Endothelial cell of umbilical vein (primary cell): ENCODE measurements around the gene NDUFS1. TPM values are rescaled to one million over a fixed set of nuclear protein-coding genes. Genes with fewer than 3 reads are reported as not detected.

Experiments used
- BruUV-seq: library from RNA; stranded (reverse); fragments of 400-500 nt; replicated peaks from 2 replicates; lab custom pipeline; 2021; lab: Mats Ljungman, UMichigan
- CTCF ChIA-PET: fragments of 300-600, 350-600 bp; sonication (Branson Sonifier 250); formaldehyde crosslinking; loops from one replicate; lab custom pipeline; 2021; ENCODE audit warnings: antibody characterized with exemption, inconsistent platforms; lab: Charles Lee
- POLR2A ChIA-PET: fragments of 300-600, 350-600 bp; sonication (Branson Sonifier 250); formaldehyde crosslinking; loops from one replicate; lab custom pipeline; 2021; ENCODE audit warnings: antibody characterized with exemption, inconsistent platforms; lab: Charles Lee
- DNase-seq: peaks from one replicate; pipeline ENCODE4 v3.0.0-alpha.2; 2011; ENCODE audit warnings: low read depth, low spot score
- FAIRE-seq: peaks from 2 replicates; lab custom pipeline; 2011; peaks lifted over from hg19 to GRCh38; lab: Jason Lieb, UNC
- H2AFZ ChIP-seq: 2 replicates; pipeline ENCODE4 v1.6.0; 2012; ENCODE audit warnings: low read depth, low read length, control low read depth, inconsistent platforms
- H3K27ac ChIP-seq: 2 replicates; pipeline ENCODE4 v1.5.1; 2011; ENCODE audit warnings: low read depth, mild to moderate bottlenecking, control low read depth, low read length, moderate library complexity; ENCODE audit not compliant: insufficient read depth
- H3K27me3 ChIP-seq, 2 experiments: 2 replicates each; pipeline versions ENCODE4 v1.6.0 to v1.6.1; 2011; ENCODE audit warnings: low read length in 2 of 2, mixed read lengths in 1 of 2; ENCODE audit not compliant: control insufficient read depth in 2 of 2, insufficient read depth in 2 of 2
- H3K36me3 ChIP-seq, 2 experiments: 2 replicates in 1 of 2; 3 replicates in 1 of 2; pipeline ENCODE4 v1.5.1; 2011; ENCODE audit warnings: low read length in 2 of 2, mild to moderate bottlenecking in 1 of 2, moderate library complexity in 1 of 2; ENCODE audit not compliant: control insufficient read depth in 2 of 2, insufficient read depth in 2 of 2; ENCODE audit errors: extremely low read depth in 1 of 2
- H3K4me1 ChIP-seq: 3 replicates; pipeline ENCODE4 v1.5.1; 2011; ENCODE audit warnings: mild to moderate bottlenecking, low read length; ENCODE audit not compliant: control insufficient read depth, insufficient read depth; ENCODE audit errors: extremely low read depth
- H3K4me2 ChIP-seq: 2 replicates; pipeline ENCODE4 v1.6.1; 2011; ENCODE audit warnings: low read length, control low read depth, mixed read lengths; ENCODE audit not compliant: insufficient read depth
- H3K4me3 ChIP-seq, 3 experiments: fragments of 200-600 bp in 1 of 3; sonication (generic), shearing (Covaris generic) in 1 of 3; replicated peaks in 1 of 3; 2 replicates each; pipeline ENCODE4 v1.5.1; 2011 to 2016; ENCODE audit warnings: control low read depth in 3 of 3, low read length in 3 of 3, mild to moderate bottlenecking in 2 of 3, inconsistent platforms in 1 of 3, low read depth in 1 of 3, moderate library complexity in 1 of 3; ENCODE audit not compliant: insufficient read depth in 1 of 3
- H3K79me2 ChIP-seq: 2 replicates; pipeline ENCODE4 v1.6.0; 2012; ENCODE audit warnings: low read length, inconsistent platforms; ENCODE audit not compliant: control insufficient read depth, insufficient read depth
- H3K9ac ChIP-seq: replicated peaks from 2 replicates; pipeline ENCODE3; 2011; ENCODE audit warnings: low read length, control low read depth; ENCODE audit not compliant: insufficient read depth; ENCODE audit errors: extremely low read depth
- H3K9me1 ChIP-seq: replicated peaks from 3 replicates; pipeline ENCODE4 v1.6.0; 2011; ENCODE audit warnings: mild to moderate bottlenecking, low read length; ENCODE audit not compliant: control insufficient read depth, insufficient read depth; ENCODE audit errors: extremely low read depth
- H3K9me3 ChIP-seq: replicated peaks from 2 replicates; pipeline ENCODE4 v1.5.1; 2012; ENCODE audit warnings: low read length, inconsistent platforms; ENCODE audit not compliant: control insufficient read depth, insufficient read depth
- H4K20me1 ChIP-seq: replicated peaks from 2 replicates; pipeline ENCODE3; 2011; ENCODE audit warnings: mild to moderate bottlenecking, low read length; ENCODE audit not compliant: control insufficient read depth, insufficient read depth; ENCODE audit errors: extremely low read depth
- EZH2 ChIP-seq: IDR thresholded peaks from 2 replicates; pipeline ENCODE4 v1.6.1; 2012; ENCODE audit warnings: borderline replicate concordance, low read depth, mild to moderate bottlenecking, moderate library complexity, low read length, inconsistent platforms; ENCODE audit not compliant: severe bottlenecking
- FOS ChIP-seq: IDR thresholded peaks from 2 replicates; pipeline ENCODE4 v1.6.1; 2011; ENCODE audit warnings: mild to moderate bottlenecking, low read length, moderate library complexity, borderline replicate concordance; ENCODE audit not compliant: insufficient read depth
- GATA2 ChIP-seq: IDR thresholded peaks from 2 replicates; pipeline ENCODE4 v1.7.0; 2011; ENCODE audit warnings: low read depth, mild to moderate bottlenecking, moderate library complexity, mixed read lengths, low read length; ENCODE audit not compliant: insufficient read length, insufficient read depth
- JUN ChIP-seq: IDR thresholded peaks from 2 replicates; pipeline ENCODE4 v1.6.1; 2011; ENCODE audit warnings: borderline replicate concordance, low read depth; ENCODE audit not compliant: insufficient read length, insufficient read depth
- MYC ChIP-seq: IDR thresholded peaks from one replicate; pipeline ENCODE4 v1.6.1; 2011; ENCODE audit warnings: mild to moderate bottlenecking, low read depth, low read length
- POLR2A ChIP-seq: IDR thresholded peaks from 2 replicates; pipeline ENCODE4 v1.6.1; 2012; ENCODE audit warnings: low read depth, mild to moderate bottlenecking, control low read depth, low read length
- POLR2AphosphoS5 ChIP-seq: IDR thresholded peaks from 2 replicates; pipeline ENCODE4 v1.6.1; 2012; ENCODE audit warnings: low read depth, mild to moderate bottlenecking, control low read depth, low read length, moderate library complexity; ENCODE audit not compliant: insufficient read depth
- dilution Hi-C: fragments of 300-500 bp; cut with MboI; formaldehyde crosslinking; loops from one replicate; pipeline ENCODE4 v1.15.0; 2019; ENCODE audit warnings: low sequenced_read_pairs; ENCODE audit not compliant: extremely low pct_ligation_motif_present
- intact Hi-C: fragments of 100-400 bp; cut with micrococcal nuclease; formaldehyde crosslinking; loops from one replicate; pipeline ENCODE4 v1.10.0; 2022
- polyA plus RNA-seq, 4 experiments: library from polyadenylated mRNA; depleted of rRNA in 3 of 4; stranded (reverse) in 3 of 4; unstranded in 1 of 4; fragments of >200 nt; gene quantifications; 2 replicates each; pipeline versions ENCODE4 v1.2.1 to v1.2.3, GENCODE V29; 2011 to 2012; ENCODE audit warnings: missing spikeins in 1 of 4
- total RNA-seq: library from RNA; stranded (reverse); gene quantifications from 2 replicates; pipeline ENCODE4 v1.2.3, GENCODE V29; 2021
- TF ChIP-seq, protein P1 (sequence below), 2 donors: IDR thresholded peaks; 1 replicate in 1 of 2; 2 replicates in 1 of 2; pipeline ENCODE4 v1.5.1; 2011; ENCODE audit warnings: low read length in 2 of 2, mild to moderate bottlenecking in 2 of 2, moderate library complexity in 2 of 2, control low read depth in 1 of 2, inconsistent platforms in 1 of 2, low read depth in 1 of 2; ENCODE audit not compliant: insufficient read depth in 1 of 2; ENCODE audit errors: extremely low read depth in 1 of 2
- TF ChIP-seq, protein P2 (sequence below): IDR thresholded peaks from 2 replicates; pipeline ENCODE4 v1.6.1; 2011; ENCODE audit not compliant: insufficient read depth, insufficient read length

NDUFS1 gene
- total and polyA plus RNA-seq, 2 donors (not counting 3 experiments of a cell fraction or from before 2014, with no cell fraction given), result 49.8 to 93.2 TPM

DNA sequence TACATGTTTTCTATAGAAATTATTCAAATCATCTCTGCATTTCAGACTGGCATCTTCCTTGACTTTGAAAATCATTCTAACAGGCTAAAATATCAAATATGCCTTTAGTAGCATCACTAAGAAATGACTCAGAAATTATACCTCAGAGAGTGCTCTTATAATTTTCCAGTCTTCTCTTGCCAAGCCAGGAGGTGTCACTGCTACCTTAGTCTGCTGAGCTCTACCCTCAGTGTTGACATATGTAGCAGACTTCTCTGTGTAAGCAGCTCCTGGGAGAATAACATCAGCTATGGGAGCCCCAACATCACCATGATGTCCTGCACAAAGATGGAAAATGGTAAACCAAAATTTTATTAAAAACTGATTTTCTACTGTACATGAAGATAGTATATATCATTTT is 31.6 kb downstream of the NDUFS1 start:
- no TSS peak for BruUV-seq
- no peak overlapping the region for H3K27ac ChIP-seq
- H3K36me3 ChIP-seq, result peaks cover 11 to 22% of the 10 kb centered on the region in 2 experiments
- TF ChIP-seq JUN (no peak), EZH2 (no peak), POLR2AphosphoS5 (no peak), GATA2 (no peak), MYC (no peak), POLR2A (no peak), FOS (no peak)
- TF ChIP-seq, protein P1, sequence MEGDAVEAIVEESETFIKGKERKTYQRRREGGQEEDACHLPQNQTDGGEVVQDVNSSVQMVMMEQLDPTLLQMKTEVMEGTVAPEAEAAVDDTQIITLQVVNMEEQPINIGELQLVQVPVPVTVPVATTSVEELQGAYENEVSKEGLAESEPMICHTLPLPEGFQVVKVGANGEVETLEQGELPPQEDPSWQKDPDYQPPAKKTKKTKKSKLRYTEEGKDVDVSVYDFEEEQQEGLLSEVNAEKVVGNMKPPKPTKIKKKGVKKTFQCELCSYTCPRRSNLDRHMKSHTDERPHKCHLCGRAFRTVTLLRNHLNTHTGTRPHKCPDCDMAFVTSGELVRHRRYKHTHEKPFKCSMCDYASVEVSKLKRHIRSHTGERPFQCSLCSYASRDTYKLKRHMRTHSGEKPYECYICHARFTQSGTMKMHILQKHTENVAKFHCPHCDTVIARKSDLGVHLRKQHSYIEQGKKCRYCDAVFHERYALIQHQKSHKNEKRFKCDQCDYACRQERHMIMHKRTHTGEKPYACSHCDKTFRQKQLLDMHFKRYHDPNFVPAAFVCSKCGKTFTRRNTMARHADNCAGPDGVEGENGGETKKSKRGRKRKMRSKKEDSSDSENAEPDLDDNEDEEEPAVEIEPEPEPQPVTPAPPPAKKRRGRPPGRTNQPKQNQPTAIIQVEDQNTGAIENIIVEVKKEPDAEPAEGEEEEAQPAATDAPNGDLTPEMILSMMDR (IDR thresholded peaks at IDR 0.05; ENCODE audit: extremely low read depth in 1 of 2, insufficient read depth in 1 of 2, low read depth in 1 of 2, low read length in 2 of 2), result no peak
- TF ChIP-seq, protein P2, sequence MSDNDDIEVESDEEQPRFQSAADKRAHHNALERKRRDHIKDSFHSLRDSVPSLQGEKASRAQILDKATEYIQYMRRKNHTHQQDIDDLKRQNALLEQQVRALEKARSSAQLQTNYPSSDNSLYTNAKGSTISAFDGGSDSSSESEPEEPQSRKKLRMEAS, result no peak
- DNase-seq (no peak), FAIRE-seq (no peak)
- no peak overlapping the region for H2AFZ ChIP-seq
- intact Hi-C loops (loop anchor here (2.0 kb wide), 1 partner anchor 41 kb away; the partner anchor contains the start of gene INO80D), dilution Hi-C loops (no loop called here)
- H3K9me3 ChIP-seq, result no peaks in the 10 kb centered on the region
- no peak overlapping the region for H3K4me3 ChIP-seq
- no peaks in the 10 kb centered on the region for H3K4me1 ChIP-seq
- ChIA-PET CTCF (no interaction called here), POLR2A (no interaction called here)
- H3K4me2 ChIP-seq, result no peak overlapping the region
- no peaks in the 10 kb centered on the region for H4K20me1 ChIP-seq
- no peaks in the 10 kb centered on the region for H3K27me3 ChIP-seq
- H3K9me1 ChIP-seq, result no peaks in the 10 kb centered on the region
- no peak overlapping the region for H3K9ac ChIP-seq
- H3K79me2 ChIP-seq, result no peaks in the 10 kb centered on the region
